BLaER1 (cell line): ENCODE results near the gene PAK6.

Experiments used
- H3K27ac ChIP-seq: shearing (Covaris generic); formaldehyde crosslinking; 2 replicates; pipeline ENCODE4 v1.8.1; 2022
- H3K27me3 ChIP-seq: shearing (Covaris generic); formaldehyde crosslinking; 2 replicates; pipeline ENCODE4 v1.8.1; 2022
- H3K36me3 ChIP-seq: shearing (Covaris generic); formaldehyde crosslinking; 2 replicates; pipeline ENCODE4 v1.8.1; 2022
- H3K4me1 ChIP-seq: shearing (Covaris generic); formaldehyde crosslinking; 2 replicates; pipeline ENCODE4 v1.8.1; 2022
- H3K4me2 ChIP-seq: shearing (Covaris generic); formaldehyde crosslinking; 2 replicates; pipeline ENCODE4 v1.8.1; 2022
- H3K4me3 ChIP-seq: shearing (Covaris generic); formaldehyde crosslinking; 2 replicates; pipeline ENCODE4 v1.8.1; 2022
- H3K9ac ChIP-seq: shearing (Covaris generic); formaldehyde crosslinking; 2 replicates; pipeline ENCODE4 v1.8.1; 2022
- H3K9me3 ChIP-seq: shearing (Covaris generic); formaldehyde crosslinking; 2 replicates; pipeline ENCODE4 v1.8.1; 2022
- H4K20me1 ChIP-seq: shearing (Covaris generic); formaldehyde crosslinking; 2 replicates; pipeline ENCODE4 v1.8.1; 2022
- Cebpa-rat ChIP-seq: shearing (Covaris generic); IDR thresholded peaks from 2 replicates; pipeline ENCODE4 v1.8.1; 2022

The PAK6 gene

GRCh38 chr15:40287505-40287904 lies 48.6 kb downstream of the PAK6 start:
- peaks cover 14% of the 10 kb centered on the region; the same call in 1 of the 2 replicates for H4K20me1 ChIP-seq
- H3K36me3 ChIP-seq, result peaks cover 20% of the 10 kb centered on the region; the same call in 1 of the 2 replicates
- peaks cover 24% of the 10 kb centered on the region for H3K4me1 ChIP-seq
- no peak for TF ChIP-seq Cebpa-rat
- H3K27ac ChIP-seq, result no peak overlapping the region
- H3K4me2 ChIP-seq, result no peak overlapping the region
- no peaks in the 10 kb centered on the region for H3K9me3 ChIP-seq
- H3K4me3 ChIP-seq, result no peak overlapping the region
- H3K27me3 ChIP-seq, result peaks cover 32% of the 10 kb centered on the region
- no peak overlapping the region for H3K9ac ChIP-seq

GRCh38 chr15:40287968-40288367 lies 49.1 kb downstream of the PAK6 start:
- Histone ChIP-seq H3K9ac (no peak overlapping the region), H3K36me3 (peaks cover 20% of the 10 kb centered on the region; the same call in 1 of the 2 replicates)

DNA sequence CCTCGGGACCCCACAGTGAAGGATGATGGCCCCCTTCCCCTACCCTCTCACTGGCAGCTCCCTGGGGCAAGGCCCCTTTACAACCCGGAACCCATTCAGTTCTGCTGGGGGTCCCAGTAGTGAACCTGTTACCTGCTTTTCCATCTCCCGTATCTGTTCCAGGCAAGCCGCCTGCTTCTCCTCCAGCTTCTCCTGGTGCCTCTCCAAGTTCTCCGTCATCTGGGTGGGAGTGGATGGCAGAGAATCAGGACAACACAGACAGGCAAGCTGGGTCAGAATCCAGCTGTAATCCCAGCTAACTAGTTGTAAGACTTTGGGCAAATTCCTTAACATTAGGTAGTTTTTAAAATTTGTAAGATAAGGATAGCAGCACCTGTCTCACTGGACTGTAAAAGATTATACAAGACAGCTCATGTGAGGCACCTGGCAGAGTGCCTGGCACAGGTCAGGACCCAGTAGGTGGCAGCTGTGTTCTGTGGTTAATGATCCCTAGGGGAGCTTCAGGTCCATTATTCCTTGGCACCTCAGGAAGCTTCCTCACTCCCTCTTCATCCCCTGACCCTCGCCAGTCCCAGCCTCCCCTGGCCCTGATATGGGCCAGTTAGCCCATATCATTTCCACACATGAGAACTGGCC lies 50.4 kb downstream of the PAK6 start:
- H3K27me3 ChIP-seq, result peaks cover 15% of the 10 kb centered on the region

More at GRCh38 chr15:40287968-40288367, 49.1 kb downstream of the PAK6 start:
- Histone ChIP-seq H3K4me1 (peaks cover 20% of the 10 kb centered on the region), H4K20me1 (peaks cover 14% of the 10 kb centered on the region; the same call in 1 of the 2 replicates), H3K27ac (no peak overlapping the region), H3K4me2 (no peak overlapping the region), H3K9me3 (no peaks in the 10 kb centered on the region), H3K4me3 (no peak overlapping the region), H3K27me3 (peaks cover 27% of the 10 kb centered on the region)
- TF ChIP-seq Cebpa-rat, result no peak

DNA sequence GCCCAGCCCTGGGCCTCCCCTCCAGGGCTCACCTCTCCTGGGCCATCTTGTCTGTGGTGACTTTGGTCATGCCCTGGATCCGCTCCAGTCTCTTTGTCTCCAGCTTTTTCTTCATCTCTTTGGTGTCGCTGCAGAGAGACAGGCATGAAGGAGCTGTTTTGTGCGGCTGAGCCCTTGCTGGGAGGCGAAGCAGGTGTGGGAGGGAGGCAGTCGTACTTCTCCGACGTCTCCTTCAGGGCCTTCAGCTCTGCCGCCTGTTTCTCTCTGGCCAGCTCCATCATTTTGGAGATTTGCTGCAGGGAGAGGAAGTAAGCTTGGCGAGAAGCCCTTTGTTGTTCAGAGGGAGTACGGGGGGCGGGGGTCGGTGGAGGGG lies 51.7 kb downstream of the PAK6 start:
- TF ChIP-seq Cebpa-rat, result no peak
- H4K20me1 ChIP-seq, result peaks cover 9% of the 10 kb centered on the region; the same call in 1 of the 2 replicates
- H3K27me3 ChIP-seq, result peaks cover 2% of the 10 kb centered on the region; the same call in 1 of the 2 replicates

More for the DNA sequence above, 50.4 kb downstream of the PAK6 start:
- no peaks in the 10 kb centered on the region for H3K9me3 ChIP-seq
- no peak overlapping the region for H3K4me2 ChIP-seq
- peaks cover 24% of the 10 kb centered on the region for H3K4me1 ChIP-seq
- H3K4me3 ChIP-seq, result no peak overlapping the region
- no peak for TF ChIP-seq Cebpa-rat
- peaks cover 22% of the 10 kb centered on the region; the same call in 1 of the 2 replicates for H3K36me3 ChIP-seq
- peaks cover 9% of the 10 kb centered on the region; the same call in 1 of the 2 replicates for H4K20me1 ChIP-seq
- no peak overlapping the region for H3K9ac ChIP-seq
- H3K27ac ChIP-seq, result no peak overlapping the region

DNA sequence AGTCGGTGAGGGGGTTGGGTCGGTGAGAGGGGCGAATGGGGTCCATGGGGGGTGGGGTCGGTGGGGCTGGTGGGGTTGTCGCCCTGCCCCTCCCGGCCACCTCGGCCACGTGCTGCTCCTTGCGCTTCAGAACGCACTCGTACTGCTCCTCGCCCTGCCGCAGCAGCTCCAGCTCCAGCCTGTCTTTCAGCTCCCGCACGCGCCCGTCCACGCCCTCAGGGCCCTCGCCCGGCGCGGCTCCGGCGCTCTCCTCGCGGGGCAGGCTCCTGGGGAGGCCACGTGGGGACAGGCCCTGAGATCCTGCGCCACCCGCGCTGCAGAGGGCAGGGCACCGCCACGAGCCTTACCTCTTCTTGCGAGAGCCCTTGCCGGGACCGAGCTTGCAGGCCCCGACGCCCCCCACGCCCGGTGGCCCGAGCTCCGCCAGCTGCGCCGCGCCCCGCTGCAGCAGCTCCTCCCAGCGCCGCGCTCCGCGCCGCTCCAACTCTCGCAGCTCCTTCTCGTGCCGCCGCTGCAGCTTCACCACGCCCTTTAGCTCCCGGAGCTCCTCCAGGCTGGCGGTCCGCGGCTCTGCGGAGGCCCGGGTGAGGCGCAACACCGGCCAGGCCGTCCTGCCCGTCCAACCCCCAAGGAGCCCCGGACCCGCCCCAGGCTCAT lies 52.2 kb downstream of the PAK6 start:
- H3K9ac ChIP-seq, result no peak overlapping the region
- H3K36me3 ChIP-seq, result peaks cover 30% of the 10 kb centered on the region; the same call in 1 of the 2 replicates
- H3K9me3 ChIP-seq, result no peaks in the 10 kb centered on the region
- H4K20me1 ChIP-seq, result peaks cover 9% of the 10 kb centered on the region; the same call in 1 of the 2 replicates
- H3K4me3 ChIP-seq, result no peak overlapping the region
- peaks cover 37% of the 10 kb centered on the region for H3K4me1 ChIP-seq
- TF ChIP-seq Cebpa-rat, result no peak
- H3K27me3 ChIP-seq, result no peaks in the 10 kb centered on the region
- H3K4me2 ChIP-seq, result no peak overlapping the region
- no peak overlapping the region for H3K27ac ChIP-seq

More for the DNA sequence above, 51.7 kb downstream of the PAK6 start:
- Histone ChIP-seq H3K27ac (no peak overlapping the region), H3K9ac (no peak overlapping the region), H3K9me3 (no peaks in the 10 kb centered on the region), H3K36me3 (peaks cover 26% of the 10 kb centered on the region; the same call in 1 of the 2 replicates), H3K4me2 (no peak overlapping the region), H3K4me3 (no peak overlapping the region), H3K4me1 (peaks cover 32% of the 10 kb centered on the region)

GRCh38 chr15:40292246-40292645 lies 53.4 kb downstream of the PAK6 start:
- no peaks in the 10 kb centered on the region for H3K27me3 ChIP-seq
- no peaks in the 10 kb centered on the region for H4K20me1 ChIP-seq
- no peak for TF ChIP-seq Cebpa-rat
- H3K9me3 ChIP-seq, result no peaks in the 10 kb centered on the region
- H3K4me2 ChIP-seq, result no peak overlapping the region
- H3K4me3 ChIP-seq, result no peak overlapping the region
- H3K36me3 ChIP-seq, result peaks cover 30% of the 10 kb centered on the region; the same call in 1 of the 2 replicates
- no peak overlapping the region for H3K27ac ChIP-seq
- H3K4me1 ChIP-seq, result peaks cover 40% of the 10 kb centered on the region
- H3K9ac ChIP-seq, result no peak overlapping the region

DNA sequence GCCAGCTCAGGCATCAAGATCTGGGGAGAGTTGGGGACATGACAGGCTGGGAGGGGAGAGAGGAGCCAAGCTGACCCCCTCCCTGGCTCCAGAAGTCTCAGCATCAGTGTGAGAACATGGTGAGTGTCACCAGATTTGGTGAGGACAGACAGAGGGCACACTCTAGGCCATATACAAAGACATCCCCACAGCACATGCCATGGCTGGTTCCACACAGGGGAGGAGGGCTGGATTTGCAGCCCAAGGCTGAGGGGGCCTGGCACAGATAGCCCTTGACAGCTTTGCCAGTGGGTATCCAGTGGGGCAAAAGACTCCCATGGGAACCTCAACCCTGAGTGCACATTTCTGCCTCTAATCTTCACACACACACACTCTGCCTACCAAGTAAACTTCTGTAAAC lies 54.1 kb downstream of the PAK6 start:
- H3K27me3 ChIP-seq, result no peaks in the 10 kb centered on the region
- peaks cover 40% of the 10 kb centered on the region for H3K4me1 ChIP-seq
- no peak overlapping the region for H3K9ac ChIP-seq
- no peak overlapping the region for H3K27ac ChIP-seq
- TF ChIP-seq Cebpa-rat, result no peak
- no peaks in the 10 kb centered on the region for H4K20me1 ChIP-seq
- no peak overlapping the region for H3K4me3 ChIP-seq
- peaks cover 32% of the 10 kb centered on the region; the same call in 1 of the 2 replicates for H3K36me3 ChIP-seq
- no peak overlapping the region for H3K4me2 ChIP-seq
- no peaks in the 10 kb centered on the region for H3K9me3 ChIP-seq

DNA sequence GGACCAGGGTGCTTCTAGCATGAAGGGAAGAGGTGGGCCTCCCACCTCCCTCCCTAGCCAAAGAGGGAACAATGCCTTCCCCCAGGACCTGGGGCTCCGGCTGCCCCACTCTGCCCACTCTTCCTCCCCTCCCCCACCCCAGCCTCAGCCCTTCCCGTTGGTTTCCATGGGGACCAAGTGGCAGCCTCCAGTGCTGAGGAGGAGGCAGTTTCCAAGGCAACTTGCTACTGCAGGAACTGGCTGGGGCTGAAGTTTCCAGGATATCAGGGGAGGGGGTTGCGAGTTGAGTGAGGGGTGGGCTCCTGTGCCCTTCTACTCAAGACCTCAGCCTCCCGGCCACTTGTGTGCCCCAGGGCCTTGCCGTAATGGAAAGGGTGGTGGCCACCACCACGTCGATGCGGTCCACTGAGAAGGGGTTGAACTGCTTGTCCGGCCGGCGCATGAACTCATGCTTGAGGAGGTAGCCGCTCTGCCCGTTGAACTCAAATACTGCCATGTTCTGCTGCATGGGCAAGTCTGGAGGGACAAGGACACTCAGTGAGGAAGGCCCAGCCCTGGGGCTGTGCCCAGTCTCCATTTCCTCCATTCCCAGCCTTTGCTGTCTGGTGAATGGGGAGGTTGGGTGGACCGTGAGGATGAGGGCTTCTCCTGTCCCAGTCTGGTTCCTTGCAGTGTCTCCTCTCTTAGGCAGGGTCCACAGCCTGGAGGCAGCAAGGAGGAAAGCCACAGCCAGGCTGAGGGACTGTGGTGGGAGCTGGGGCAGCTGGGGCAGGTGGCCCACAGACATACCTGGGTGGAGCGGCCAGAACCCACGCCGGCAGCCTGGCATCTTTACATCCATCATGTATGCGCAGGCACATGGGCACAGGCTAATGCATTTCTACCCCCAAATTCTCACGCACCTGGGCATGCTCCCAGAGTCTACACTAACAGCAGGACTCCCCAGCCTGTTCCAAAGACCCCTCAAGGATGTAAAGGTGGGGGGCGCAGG lies 55.3 kb downstream of the PAK6 start:
- Histone ChIP-seq H3K27me3 (no peaks in the 10 kb centered on the region), H3K36me3 (peaks cover 34% of the 10 kb centered on the region), H3K9ac (no peak overlapping the region), H3K4me1 (peaks cover 40% of the 10 kb centered on the region), H4K20me1 (no peaks in the 10 kb centered on the region), H3K27ac (no peak overlapping the region), H3K4me2 (peak overlapping the region; percentile 57), H3K4me3 (no peak overlapping the region), H3K9me3 (peaks cover 2% of the 10 kb centered on the region)
- TF ChIP-seq Cebpa-rat, result no peak

- Histone ChIP-seq H3K9ac (no peak overlapping the region), H3K4me1 (peaks cover 32% of the 10 kb centered on the region), H3K4me2 (no peak overlapping the region), H4K20me1 (no peaks in the 10 kb centered on the region), H3K4me3 (no peak overlapping the region), H3K9me3 (peaks cover 12% of the 10 kb centered on the region), H3K27me3 (no peaks in the 10 kb centered on the region), H3K36me3 (peaks cover 43% of the 10 kb centered on the region), H3K27ac (no peak overlapping the region)
- no peak for TF ChIP-seq Cebpa-rat
Measured at GRCh38 chr15:40295297-40295696, 56.4 kb downstream of the PAK6 start.
